Keratinocyte (primary cell): Measurements from ENCODE around the gene H19.

Experiments
- EZH2 ChIP-seq: IDR thresholded peaks from one replicate; pipeline ENCODE4 v1.6.1; 2012; ENCODE audit warnings: inconsistent platforms, mild to moderate bottlenecking, low read length, moderate library complexity
- TF ChIP-seq, protein P1 (sequence below), 3 experiments: IDR thresholded peaks in 1 of 3; conservative IDR thresholded peaks in 1 of 3; optimal IDR thresholded peaks in 1 of 3; 2 replicates in 2 of 3; 3 replicates in 1 of 3; pipeline versions ENCODE3 to v1.5.1; 2011; ENCODE audit warnings: low read length in 3 of 3, mild to moderate bottlenecking in 3 of 3, moderate library complexity in 2 of 3, control low read depth in 1 of 3, inconsistent platforms in 1 of 3; ENCODE audit not compliant: insufficient read depth in 2 of 3; ENCODE audit errors: extremely low read depth in 1 of 3

DNA sequence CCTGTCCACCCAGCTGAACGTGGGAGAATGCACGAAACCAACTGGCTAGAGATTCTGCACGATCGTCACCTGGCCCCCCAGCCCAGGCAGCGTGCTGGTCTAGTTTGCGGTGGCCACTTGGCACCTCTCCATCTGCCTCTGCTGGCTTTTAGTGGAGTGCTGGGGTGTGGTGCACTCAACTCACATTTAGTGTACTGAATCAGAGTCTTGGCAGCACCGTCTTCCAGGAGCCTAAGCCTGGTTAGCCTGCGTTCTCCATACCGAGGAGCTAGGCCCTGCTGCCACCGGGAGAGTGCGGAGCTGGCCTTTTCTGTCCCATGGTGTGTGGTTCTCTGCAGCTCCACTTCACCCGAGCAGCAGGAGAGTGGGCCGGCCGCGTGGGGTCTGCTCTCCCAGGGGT is 47.7 kb downstream of the H19 start:
- TF ChIP-seq, protein P1, sequence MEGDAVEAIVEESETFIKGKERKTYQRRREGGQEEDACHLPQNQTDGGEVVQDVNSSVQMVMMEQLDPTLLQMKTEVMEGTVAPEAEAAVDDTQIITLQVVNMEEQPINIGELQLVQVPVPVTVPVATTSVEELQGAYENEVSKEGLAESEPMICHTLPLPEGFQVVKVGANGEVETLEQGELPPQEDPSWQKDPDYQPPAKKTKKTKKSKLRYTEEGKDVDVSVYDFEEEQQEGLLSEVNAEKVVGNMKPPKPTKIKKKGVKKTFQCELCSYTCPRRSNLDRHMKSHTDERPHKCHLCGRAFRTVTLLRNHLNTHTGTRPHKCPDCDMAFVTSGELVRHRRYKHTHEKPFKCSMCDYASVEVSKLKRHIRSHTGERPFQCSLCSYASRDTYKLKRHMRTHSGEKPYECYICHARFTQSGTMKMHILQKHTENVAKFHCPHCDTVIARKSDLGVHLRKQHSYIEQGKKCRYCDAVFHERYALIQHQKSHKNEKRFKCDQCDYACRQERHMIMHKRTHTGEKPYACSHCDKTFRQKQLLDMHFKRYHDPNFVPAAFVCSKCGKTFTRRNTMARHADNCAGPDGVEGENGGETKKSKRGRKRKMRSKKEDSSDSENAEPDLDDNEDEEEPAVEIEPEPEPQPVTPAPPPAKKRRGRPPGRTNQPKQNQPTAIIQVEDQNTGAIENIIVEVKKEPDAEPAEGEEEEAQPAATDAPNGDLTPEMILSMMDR (optimal IDR thresholded peaks at IDR 0.05 in 1 of 3, IDR thresholded peaks at IDR 0.05 in 1 of 3, conservative IDR thresholded peaks at IDR 0.05 in 1 of 3; ENCODE audit: extremely low read depth in 1 of 3, insufficient read depth in 2 of 3, low read length in 3 of 3): no peak
- TF ChIP-seq EZH2: no peak
